Thymus (tissue), 11 donors: ENCODE results near the gene NPNT. TPM values are rescaled to one million over a fixed set of nuclear protein-coding genes. Genes with fewer than 3 reads are reported as not detected.

Experiments
- DNase-seq, 9 donors: peaks; one replicate each; pipeline ENCODE4 v3.0.0-alpha.2; 2013; ENCODE audit warnings: low spot score in 9 of 9, low read depth in 6 of 9, missing footprints in 1 of 9
- H3K27ac ChIP-seq, 2 donors: one replicate each; pipeline ENCODE4 v1.5.1; 2013; ENCODE audit warnings: control low read depth in 1 of 2, low read depth in 1 of 2, low read length in 1 of 2, mild to moderate bottlenecking in 1 of 2, moderate library complexity in 1 of 2
- H3K27me3 ChIP-seq, 2 donors: one replicate each; pipeline ENCODE4 v1.5.1; 2013; ENCODE audit warnings: low read length in 1 of 2; ENCODE audit not compliant: control insufficient read depth in 2 of 2, insufficient read depth in 1 of 2
- H3K36me3 ChIP-seq, 2 donors: one replicate each; pipeline ENCODE4 v1.5.1; 2013; ENCODE audit warnings: low read length in 1 of 2, mild to moderate bottlenecking in 1 of 2, moderate library complexity in 1 of 2; ENCODE audit not compliant: control insufficient read depth in 2 of 2, insufficient read depth in 2 of 2
- H3K4me1 ChIP-seq, 2 donors: one replicate each; pipeline ENCODE4 v1.5.1; 2013; ENCODE audit warnings: low read length in 2 of 2; ENCODE audit not compliant: control insufficient read depth in 2 of 2, insufficient read depth in 2 of 2
- H3K4me3 ChIP-seq, 2 donors: one replicate each; pipeline ENCODE4 v1.5.1; 2013; ENCODE audit warnings: low read length in 2 of 2, control low read depth in 1 of 2, mild to moderate bottlenecking in 1 of 2
- H3K9me3 ChIP-seq, 2 donors: one replicate each; pipeline ENCODE4 v1.5.1; 2013; ENCODE audit warnings: low read length in 1 of 2, mild to moderate bottlenecking in 1 of 2; ENCODE audit not compliant: control insufficient read depth in 2 of 2, insufficient read depth in 1 of 2
- WGBS: extraction: QIAGEN DNeasy Blood & Tissue Kit; methylation state at CpG from one replicate; pipeline ENCODE4 v1.1.7; 2013; 5-methylcytosine and 5-hydroxymethylcytosine counted together
- polyA plus RNA-seq: library from polyadenylated mRNA; stranded (reverse); fragments of 200-250 nt; gene quantifications from one replicate; pipeline ENCODE4 v1.2.3, GENCODE V29; 2013
- total RNA-seq: library from RNA; stranded (reverse); fragments of 120-200 nt; gene quantifications from one replicate; pipeline ENCODE4 v1.2.4, GENCODE V29; 2013
- donor health status: healthy.

NPNT gene
- total and polyA plus RNA-seq, 2 donors, result 22.2 to 41.8 TPM

DNA sequence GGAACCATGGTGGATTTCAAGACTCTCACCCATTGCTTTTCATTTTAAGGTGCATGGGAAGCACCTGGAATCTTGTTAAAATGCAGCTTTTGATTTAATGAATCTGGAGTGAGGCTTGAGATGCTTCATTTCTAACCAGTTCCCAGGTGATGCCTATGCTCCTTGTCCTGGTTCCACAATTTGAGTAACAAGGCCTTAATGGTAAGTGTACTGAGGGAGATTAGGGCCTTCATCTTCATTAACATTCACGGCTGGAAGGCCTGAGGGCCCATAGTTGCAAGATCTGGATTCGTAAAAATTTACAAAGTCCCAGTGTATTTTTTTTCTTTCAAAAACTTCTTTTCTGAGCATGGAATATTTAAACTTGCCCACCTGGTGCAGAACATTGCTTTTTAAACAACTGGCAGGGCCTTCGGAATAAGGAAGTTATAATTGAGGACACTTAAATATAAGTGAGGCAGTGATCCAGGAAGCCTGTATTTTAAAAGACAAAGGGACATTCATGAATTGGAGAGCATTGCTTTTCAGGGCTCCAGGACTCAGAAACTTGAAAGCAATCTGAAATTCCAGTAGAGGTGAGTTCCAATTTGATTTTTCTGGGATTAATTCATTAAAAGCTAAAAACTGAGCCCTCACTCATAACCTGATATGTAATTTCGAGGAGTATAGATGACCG, 77.8 kb downstream of the NPNT start:
- H3K27ac ChIP-seq, result no peak overlapping the region
- H3K36me3 ChIP-seq, result no peaks in the 10 kb centered on the region
- no peak overlapping the region for H3K4me3 ChIP-seq
- WGBS, result 96% methylated on average over 5 of the region's 5 CpGs
- no peaks in the 10 kb centered on the region for H3K4me1 ChIP-seq
- H3K9me3 ChIP-seq, result no peaks in the 10 kb centered on the region
- no peak for DNase-seq
- no peaks in the 10 kb centered on the region for H3K27me3 ChIP-seq

DNA sequence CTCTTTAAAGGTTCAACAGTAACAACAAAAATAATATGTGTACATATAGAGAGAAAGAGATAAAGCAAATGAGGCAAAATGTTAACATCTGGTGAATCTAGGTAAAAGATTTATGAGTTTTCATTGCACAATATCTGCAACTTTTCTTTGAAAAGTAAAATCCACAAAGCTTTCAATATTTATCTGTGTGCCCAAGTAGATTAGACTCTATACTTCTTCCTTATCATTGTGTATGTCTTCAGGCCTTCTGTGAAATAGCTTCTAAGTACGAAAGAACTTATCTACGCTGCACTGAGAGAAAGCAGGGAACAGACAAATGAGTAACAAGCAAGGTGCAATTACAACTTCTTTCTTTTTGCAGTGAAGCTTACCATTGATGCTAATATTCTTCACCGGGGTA, 81.6 kb downstream of the NPNT start:
- Histone ChIP-seq H3K9me3 (no peaks in the 10 kb centered on the region), H3K36me3 (no peaks in the 10 kb centered on the region), H3K27ac (no peak overlapping the region), H3K27me3 (no peaks in the 10 kb centered on the region), H3K4me3 (no peak overlapping the region), H3K4me1 (no peaks in the 10 kb centered on the region)
- WGBS, result 94% methylated on average over 3 of the region's 3 CpGs
- DNase-seq, result no peak

DNA sequence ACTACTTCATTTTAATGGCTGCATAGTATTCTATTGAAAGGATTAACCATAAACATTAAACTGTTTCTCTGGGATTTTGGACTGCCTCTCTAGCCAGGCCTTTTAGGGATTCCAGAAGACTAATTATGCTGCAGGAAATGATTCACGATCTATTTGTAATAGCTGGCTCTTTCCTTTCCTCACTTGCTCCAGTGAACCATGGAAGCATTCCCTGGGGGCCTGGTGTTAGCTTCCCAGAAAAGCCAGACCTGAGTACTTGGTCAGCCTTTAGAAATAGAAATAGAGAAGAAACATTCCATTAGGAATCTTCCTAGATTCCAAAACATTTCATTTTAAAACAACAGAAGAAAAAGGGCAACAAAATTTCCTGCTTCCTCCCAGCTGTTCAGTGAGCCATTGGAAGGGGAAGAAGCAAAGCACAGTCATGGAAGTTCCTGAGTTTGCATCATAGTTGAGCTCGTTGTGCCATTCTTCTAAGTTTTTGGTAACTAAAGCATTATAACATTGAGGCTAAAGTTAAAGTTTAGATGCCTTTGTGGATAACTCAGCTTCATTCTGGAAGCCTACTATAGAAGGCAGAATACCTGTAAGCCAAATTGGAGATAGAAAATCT, 83.5 kb downstream of the NPNT start:
- WGBS, result 86% methylated on average over 2 of the region's 2 CpGs
- Histone ChIP-seq H3K9me3 (no peaks in the 10 kb centered on the region), H3K4me3 (no peak overlapping the region), H3K4me1 (no peaks in the 10 kb centered on the region), H3K36me3 (no peaks in the 10 kb centered on the region), H3K27me3 (no peaks in the 10 kb centered on the region), H3K27ac (no peak overlapping the region)
- no peak for DNase-seq

DNA sequence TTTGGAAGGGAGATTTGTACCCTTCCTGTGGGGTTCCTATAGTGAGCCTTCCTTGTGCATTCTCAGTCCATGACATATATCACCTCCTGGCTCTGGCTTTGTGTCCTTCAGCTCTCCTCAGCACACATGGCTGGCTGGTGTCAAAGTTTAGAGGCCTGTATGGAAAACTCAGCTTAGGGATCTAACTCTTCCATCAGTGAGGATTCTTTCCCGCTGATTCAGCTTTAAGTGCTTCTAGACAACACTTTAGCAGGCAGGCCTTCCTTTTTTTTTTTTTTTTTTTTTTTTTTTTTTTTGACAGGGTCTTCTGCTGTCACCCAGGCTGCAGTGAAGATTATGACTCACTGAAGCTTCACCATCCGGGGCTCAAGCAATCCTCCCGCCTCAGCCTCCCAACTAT, 84.2 kb downstream of the NPNT start:
- H3K4me1 ChIP-seq, result no peaks in the 10 kb centered on the region
- no peak overlapping the region for H3K4me3 ChIP-seq
- no peaks in the 10 kb centered on the region for H3K36me3 ChIP-seq
- H3K27ac ChIP-seq, result no peak overlapping the region
- no peaks in the 10 kb centered on the region for H3K27me3 ChIP-seq
- no peaks in the 10 kb centered on the region for H3K9me3 ChIP-seq
- WGBS, result over 99% methylated on average over 3 of the region's 3 CpGs
- no peak for DNase-seq

DNA sequence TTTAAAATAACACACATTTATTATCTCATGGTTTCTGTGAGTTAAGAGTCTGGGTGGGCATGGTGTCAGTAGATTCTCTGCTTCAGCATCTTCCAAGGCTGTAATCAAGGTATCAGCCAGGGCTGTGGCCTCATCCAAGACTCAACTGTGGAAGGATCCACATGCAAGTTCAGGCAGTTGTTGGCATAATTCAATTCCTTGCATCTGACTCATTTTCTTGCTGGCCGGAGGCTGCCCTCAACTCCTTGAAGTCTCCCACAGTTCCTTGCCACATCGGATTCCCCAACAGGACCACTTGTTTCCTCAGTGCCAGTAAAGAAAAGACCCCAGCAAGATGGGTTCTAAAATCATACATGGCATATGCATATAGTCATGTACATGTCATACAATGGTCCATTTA, 93.4 kb downstream of the NPNT start:
- no peaks in the 10 kb centered on the region for H3K36me3 ChIP-seq
- no peaks in the 10 kb centered on the region for H3K27me3 ChIP-seq
- no peak for DNase-seq
- WGBS, result 49% methylated on average over 2 of the region's 2 CpGs
- H3K4me1 ChIP-seq, result no peaks in the 10 kb centered on the region
- H3K9me3 ChIP-seq, result no peaks in the 10 kb centered on the region
- no peak overlapping the region for H3K4me3 ChIP-seq
- no peak overlapping the region for H3K27ac ChIP-seq

DNA sequence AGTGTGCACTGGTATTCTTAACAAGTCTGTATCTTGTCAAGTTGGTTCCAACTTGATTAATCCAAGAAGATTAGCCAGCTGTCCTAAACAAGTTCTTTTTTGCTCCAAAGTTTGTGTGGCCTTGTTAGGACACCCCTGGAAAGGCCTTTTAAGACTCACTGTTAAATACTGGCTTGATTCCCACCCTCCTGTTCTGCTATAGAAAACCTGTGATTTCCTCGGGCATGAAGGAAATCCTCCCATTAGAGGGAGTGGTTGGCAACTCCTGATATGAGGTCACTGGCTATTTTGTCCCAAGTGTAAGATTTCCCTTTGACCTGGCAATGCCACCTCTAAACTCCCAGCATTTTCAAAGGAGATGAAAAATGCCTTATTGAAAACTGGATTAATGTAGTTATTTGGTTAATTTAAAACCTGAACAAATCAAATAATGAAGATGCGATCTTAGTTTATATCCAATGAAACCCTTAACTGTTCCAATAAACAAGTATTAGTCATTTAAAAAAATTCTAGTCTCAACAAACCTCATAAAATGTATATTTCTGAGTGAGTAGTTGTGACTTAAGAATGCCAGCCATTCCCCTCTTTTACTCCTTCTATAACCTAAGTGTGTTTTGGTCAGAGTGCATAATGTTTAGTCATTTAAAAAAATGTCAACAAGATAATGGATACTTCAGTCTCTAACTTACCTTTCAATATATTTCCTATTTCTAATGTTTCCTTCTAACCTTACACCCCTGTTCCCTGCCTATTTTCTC, 94.4 kb downstream of the NPNT start:
- H3K36me3 ChIP-seq, result no peaks in the 10 kb centered on the region
- H3K27ac ChIP-seq, result no peak overlapping the region
- no peaks in the 10 kb centered on the region for H3K4me1 ChIP-seq
- no peak overlapping the region for H3K4me3 ChIP-seq
- no peaks in the 10 kb centered on the region for H3K27me3 ChIP-seq
- DNase-seq, result no peak
- no peaks in the 10 kb centered on the region for H3K9me3 ChIP-seq
- WGBS, result 83% methylated on average over 2 of the region's 2 CpGs

DNA sequence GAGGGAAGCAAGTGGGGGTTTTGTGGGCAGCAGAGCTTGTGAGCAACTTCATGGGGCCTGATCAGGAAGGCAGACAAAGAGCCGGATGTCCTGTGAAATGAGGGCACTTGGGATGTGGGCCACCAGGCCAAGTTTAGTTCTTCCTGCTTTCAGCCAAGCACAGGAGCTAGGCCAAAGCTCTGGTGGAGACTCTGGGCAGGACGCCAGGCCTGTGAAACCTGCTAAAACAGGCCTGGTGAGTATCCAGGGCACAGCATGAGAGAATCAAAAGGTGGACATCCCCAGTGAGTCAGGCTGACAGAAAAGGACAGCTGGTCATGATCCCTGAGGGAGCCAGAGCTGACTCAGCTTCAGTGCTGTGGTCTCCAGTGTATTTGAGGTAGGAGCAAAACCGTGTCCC, 95.7 kb downstream of the NPNT start:
- Histone ChIP-seq H3K27ac (no peak overlapping the region), H3K9me3 (no peaks in the 10 kb centered on the region), H3K27me3 (no peaks in the 10 kb centered on the region), H3K4me1 (no peaks in the 10 kb centered on the region), H3K36me3 (no peaks in the 10 kb centered on the region), H3K4me3 (no peak overlapping the region)
- 89% methylated on average over 3 of the region's 3 CpGs for WGBS
- no peak for DNase-seq

DNA sequence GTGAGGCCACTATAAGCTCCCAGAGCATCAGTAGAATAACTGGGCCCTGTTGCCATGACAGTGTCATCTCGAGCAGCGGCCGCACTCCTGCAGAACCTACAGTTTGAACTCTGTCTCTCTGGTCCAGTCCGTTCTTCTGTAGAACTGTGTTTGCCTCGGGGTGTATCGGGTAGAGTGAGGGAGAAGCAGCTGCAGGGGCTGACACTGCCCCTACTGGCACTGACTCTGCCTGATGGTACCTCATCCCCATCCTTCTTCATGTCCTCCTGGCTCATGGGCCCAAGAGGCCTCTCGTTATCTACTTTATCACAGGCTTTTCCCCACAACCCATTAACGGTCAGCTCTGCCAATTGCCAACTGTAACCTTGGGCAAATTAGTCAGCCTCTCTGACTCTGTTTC, 96.5 kb downstream of the NPNT start:
- 97% methylated on average over 8 of the region's 8 CpGs for WGBS
- H3K27ac ChIP-seq, result no peak overlapping the region

DNA sequence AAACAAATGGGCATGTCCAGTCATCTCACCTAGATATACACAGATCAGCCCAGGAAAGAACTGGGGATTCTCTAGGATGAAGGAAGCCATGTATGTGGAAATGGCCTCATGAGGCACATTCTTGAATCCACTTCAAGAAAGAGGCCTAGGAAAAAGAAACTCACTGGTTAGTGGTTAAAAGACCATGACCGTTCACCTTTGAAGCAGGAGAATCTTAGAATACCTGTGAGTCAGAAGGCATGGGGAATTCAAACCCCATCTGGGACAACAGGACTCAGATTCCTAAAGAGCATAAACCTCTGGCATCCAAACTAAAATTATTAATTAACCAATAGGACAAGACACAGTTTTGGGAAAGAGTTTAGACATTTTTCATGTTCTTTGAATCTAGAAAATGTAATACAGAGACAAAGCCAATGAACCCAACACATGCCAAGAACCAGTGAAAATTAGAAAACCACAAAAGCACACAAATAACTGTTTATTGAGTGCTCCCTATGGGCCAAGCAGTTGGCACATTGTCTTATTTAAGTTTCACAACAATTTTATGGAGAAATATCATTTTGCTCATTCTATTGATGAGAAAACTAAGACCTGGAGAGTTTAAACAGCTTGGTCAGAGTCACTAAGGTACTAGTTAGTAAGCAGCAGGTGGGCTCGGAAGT, 97.5 kb downstream of the NPNT start:
- 94% methylated on average over 2 of the region's 2 CpGs for WGBS
- Histone ChIP-seq H3K27ac (no peak overlapping the region), H3K4me1 (no peaks in the 10 kb centered on the region)

More for the DNA sequence above, 96.5 kb downstream of the NPNT start:
- Histone ChIP-seq H3K36me3 (no peaks in the 10 kb centered on the region), H3K4me3 (no peak overlapping the region), H3K27me3 (no peaks in the 10 kb centered on the region), H3K9me3 (no peaks in the 10 kb centered on the region), H3K4me1 (no peaks in the 10 kb centered on the region)
- no peak for DNase-seq

More for the DNA sequence above, 97.5 kb downstream of the NPNT start:
- Histone ChIP-seq H3K4me3 (no peak overlapping the region), H3K9me3 (no peaks in the 10 kb centered on the region), H3K27me3 (no peaks in the 10 kb centered on the region), H3K36me3 (no peaks in the 10 kb centered on the region)
- no peak for DNase-seq
